Thyroid gland (tissue), 4 donors: Measurements from ENCODE around the gene APP.

Experiments used
- POLR2A ChIP-seq, 2 donors: fragments of 450-650 bp; IDR thresholded peaks; one replicate each; pipeline ENCODE4 v1.6.1; 2017; ENCODE audit warnings: antibody characterized with exemption in 2 of 2, mild to moderate bottlenecking in 2 of 2, moderate library complexity in 1 of 2
- TF ChIP-seq, protein P1 (sequence below), 6 experiments: fragments of 200-600 bp in 3 of 6; fragments of 450-650 bp in 3 of 6; sonication (generic) in 3 of 6; IDR thresholded peaks; one replicate each; pipeline ENCODE4 v1.5.1; 2016 to 2019; ENCODE audit warnings: antibody characterized with exemption in 6 of 6, mild to moderate bottlenecking in 2 of 6, inconsistent platforms in 1 of 6, moderate library complexity in 1 of 6

DNA sequence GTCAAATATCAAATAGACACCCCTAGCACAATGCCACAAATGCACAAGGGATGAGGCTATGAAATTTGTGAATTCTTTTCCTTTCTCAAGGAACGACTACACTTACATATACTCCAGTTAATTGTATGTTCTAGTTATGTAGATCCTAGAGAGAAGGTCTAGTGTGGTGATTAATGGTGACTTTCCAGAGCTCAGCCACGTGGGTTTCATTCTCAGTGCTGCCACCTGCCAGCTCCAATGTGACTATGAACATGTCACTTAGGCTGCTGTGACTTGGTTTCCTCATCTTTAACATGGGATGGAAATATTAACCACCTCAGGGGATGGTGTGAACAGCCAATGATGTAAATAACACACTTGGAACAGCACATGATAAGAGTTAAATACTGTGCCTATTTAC, 138.3 kb downstream of the APP start:
- TF ChIP-seq, protein P1, sequence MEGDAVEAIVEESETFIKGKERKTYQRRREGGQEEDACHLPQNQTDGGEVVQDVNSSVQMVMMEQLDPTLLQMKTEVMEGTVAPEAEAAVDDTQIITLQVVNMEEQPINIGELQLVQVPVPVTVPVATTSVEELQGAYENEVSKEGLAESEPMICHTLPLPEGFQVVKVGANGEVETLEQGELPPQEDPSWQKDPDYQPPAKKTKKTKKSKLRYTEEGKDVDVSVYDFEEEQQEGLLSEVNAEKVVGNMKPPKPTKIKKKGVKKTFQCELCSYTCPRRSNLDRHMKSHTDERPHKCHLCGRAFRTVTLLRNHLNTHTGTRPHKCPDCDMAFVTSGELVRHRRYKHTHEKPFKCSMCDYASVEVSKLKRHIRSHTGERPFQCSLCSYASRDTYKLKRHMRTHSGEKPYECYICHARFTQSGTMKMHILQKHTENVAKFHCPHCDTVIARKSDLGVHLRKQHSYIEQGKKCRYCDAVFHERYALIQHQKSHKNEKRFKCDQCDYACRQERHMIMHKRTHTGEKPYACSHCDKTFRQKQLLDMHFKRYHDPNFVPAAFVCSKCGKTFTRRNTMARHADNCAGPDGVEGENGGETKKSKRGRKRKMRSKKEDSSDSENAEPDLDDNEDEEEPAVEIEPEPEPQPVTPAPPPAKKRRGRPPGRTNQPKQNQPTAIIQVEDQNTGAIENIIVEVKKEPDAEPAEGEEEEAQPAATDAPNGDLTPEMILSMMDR (IDR thresholded peaks at IDR 0.05): no peak
- no peak for TF ChIP-seq POLR2A (IDR thresholded peaks at IDR 0.05)
